ENCODE data around the gene POLL. TPM values are rescaled to one million over a fixed set of nuclear protein-coding genes. Genes with fewer than 3 reads are reported as not detected.
A peak's percentile ranks its signal among the peaks of the same experiment; 100 is the strongest.

Gene POLL
- total RNA-seq, 1 experiment from 2014 or later, result 46.2 TPM

- CTCF ChIA-PET, result interaction anchor here (0.5 to 8.5 kb wide), 33 partner anchors 10 to 567 kb away, joined by 3 to 167 read pairs (median 4); partner anchors contain the start of genes NPM3 and OGA
Measured at GRCh38 chr10:101617102-101617823, 29.2 kb upstream of the POLL start.

GRCh38 chr10:101616415-101617101, 28.5 kb upstream of the POLL start:
- ChIA-PET CTCF (interaction anchor here (0.6 to 8.5 kb wide), 30 partner anchors 11 to 567 kb away, joined by 3 to 167 read pairs (median 4); partner anchors contain the start of genes NPM3 and OGA), POLR2A (no interaction called here)
- H3K27me3 Mint-ChIP-seq (ENCODE audit: low read depth), result no peaks in the 10 kb centered on the region
- no peak overlapping the region for H3K27ac Mint-ChIP-seq
- DNase-seq (ENCODE audit: low spot score), result no peak
- H3K4me1 Mint-ChIP-seq, result peaks cover 22% of the 10 kb centered on the region
- no peak; the same call in 1 of the 2 replicates for ATAC-seq
- no peak overlapping the region for H3K4me3 Mint-ChIP-seq
- H3K9me3 Mint-ChIP-seq, result no peaks in the 10 kb centered on the region
- peaks cover 3% of the 10 kb centered on the region; the same call in 1 of the 2 replicates for H3K36me3 Mint-ChIP-seq
- TF ChIP-seq ZMAT4 (CRISPR knock-in tag; IDR thresholded peaks at IDR 0.05) (no peak), E2F1 (CRISPR knock-in tag; IDR thresholded peaks at IDR 0.05) (no peak), CTCF (IDR thresholded peaks at IDR 0.05) (no peak), ZNF512 (CRISPR knock-in tag; IDR thresholded peaks at IDR 0.05; ENCODE audit: borderline replicate concordance) (no peak), ZNF281 (CRISPR knock-in tag; IDR thresholded peaks at IDR 0.05) (no peak), JAZF1 (CRISPR knock-in tag; IDR thresholded peaks at IDR 0.05) (no peak), NFE2L1 (CRISPR knock-in tag; IDR thresholded peaks at IDR 0.05) (no peak)

More at GRCh38 chr10:101617102-101617823, 29.2 kb upstream of the POLL start:
- peak; percentile 61 for ATAC-seq
- H3K27ac Mint-ChIP-seq, result peak overlapping the region; percentile 60
- peaks cover 22% of the 10 kb centered on the region for H3K4me1 Mint-ChIP-seq
- H3K36me3 Mint-ChIP-seq, result peaks cover 3% of the 10 kb centered on the region
- no peak overlapping the region for H3K4me3 Mint-ChIP-seq
- POLR2A ChIA-PET, result no interaction called here
- TF ChIP-seq FOXK1 (CRISPR knock-in tag; IDR thresholded peaks at IDR 0.05), result no peak
- no peak for TF ChIP-seq E2F1 (CRISPR knock-in tag; IDR thresholded peaks at IDR 0.05)
- TF ChIP-seq E2F4 (CRISPR knock-in tag; IDR thresholded peaks at IDR 0.05; ENCODE audit: borderline replicate concordance, low read depth), result no peak
- no peak for TF ChIP-seq ZNF671 (CRISPR knock-in tag; IDR thresholded peaks at IDR 0.05)
- TF ChIP-seq ZBTB43 (CRISPR knock-in tag; IDR thresholded peaks at IDR 0.05), result no peak
- peak; percentile 45; the same call in 1 of the 2 replicates for TF ChIP-seq GTF2I (CRISPR knock-in tag; conservative IDR thresholded peaks at IDR 0.05)
- no peak for TF ChIP-seq USF1 (CRISPR knock-in tag; IDR thresholded peaks at IDR 0.05)
- no peak for DNase-seq (ENCODE audit: low spot score)
- H3K9me3 Mint-ChIP-seq, result no peaks in the 10 kb centered on the region
- no peaks in the 10 kb centered on the region for H3K27me3 Mint-ChIP-seq (ENCODE audit: low read depth)

Measured in WTC11 (cell line).